Mesenteric fat pad (tissue), 1 donor: Measurements from ENCODE around the gene FOSB. TPM values are rescaled to one million over a fixed set of nuclear protein-coding genes. Genes with fewer than 3 reads are reported as not detected.

Source experiments
- DNase-seq: peaks from one replicate; pipeline ENCODE4 v3.0.0-alpha.2; 2020; ENCODE audit warnings: low spot score
- total RNA-seq: library from RNA; stranded (reverse); fragmentation: NEBNext Ultra II Directional; extraction: Animal tissue kit (Norgen Biotek cat#: 25700); gene quantifications from one replicate; pipeline ENCODE4 v1.2.1, GENCODE V29; 2021
- donor health status: DM: yes; HTN: yes; CAD: no.

FOSB gene
- total RNA-seq, 1 donor from 2014 or later: 907 TPM

- DNase-seq: no peak
Measured at GRCh38 chr19:45467115-45467455, 711 bp upstream of the FOSB start.

GRCh38 chr19:45468159-45468651 is 409 bp downstream of the FOSB start:
- DNase-seq: no peak

GRCh38 chr19:45468803-45469131 is 971 bp downstream of the FOSB start:
- DNase-seq: no peak

- DNase-seq: peak; percentile 96
Measured at GRCh38 chr19:45469132-45469944, 1.5 kb downstream of the FOSB start.

- DNase-seq: no peak
Measured at GRCh38 chr19:45469945-45470761, 2.4 kb downstream of the FOSB start.

GRCh38 chr19:45470762-45471081 is 2.9 kb downstream of the FOSB start:
- DNase-seq: no peak

- DNase-seq: no peak
Measured at GRCh38 chr19:45471111-45471930, 3.5 kb downstream of the FOSB start.

GRCh38 chr19:45471931-45472562 is 4.3 kb downstream of the FOSB start:
- no peak for DNase-seq

GRCh38 chr19:45472563-45473366 is 5.0 kb downstream of the FOSB start:
- no peak for DNase-seq

- no peak for DNase-seq
Measured at GRCh38 chr19:45473367-45473681, 5.5 kb downstream of the FOSB start.

GRCh38 chr19:45473682-45474605 is 6.1 kb downstream of the FOSB start:
- DNase-seq: no peak

GRCh38 chr19:45474606-45475521 is 7.1 kb downstream of the FOSB start:
- no peak for DNase-seq

GRCh38 chr19:45475537-45476291 is 7.9 kb downstream of the FOSB start:
- no peak for DNase-seq

- DNase-seq: no peak
Measured at GRCh38 chr19:45476304-45476703, 8.5 kb downstream of the FOSB start.

- no peak for DNase-seq
Measured at GRCh38 chr19:45477186-45477585, 9.4 kb downstream of the FOSB start.

- no peak for DNase-seq
Measured at GRCh38 chr19:45477713-45478453, 10.1 kb downstream of the FOSB start.
